Measurements from ENCODE around the gene ZW10.

GRCh38 chr11:113779496-113779895 lies 6.0 kb upstream of the ZW10 start, which contains the start of gene CLDN25:
- TF ChIP-seq CTCF (IDR thresholded peaks at IDR 0.05): no peak
- no peak for TF ChIP-seq POLR2A (IDR thresholded peaks at IDR 0.05)
